CD4-positive, alpha-beta T cell treated with Interleukin-6 at 100 ng/mL for 8 hours (primary cell): ENCODE data around the gene ZFP92.
"Not testable (repeated sequence)": the region's sequence is repeated elsewhere in the genome, so short reads cannot be mapped to it uniquely, and the experiment has no call there.

Experiments used
- DNase-seq: peaks from one replicate; pipeline ENCODE4 v3.0.0-alpha.2; 2020; ENCODE audit warnings: mixed read lengths, low spot score

ZFP92 gene

DNA sequence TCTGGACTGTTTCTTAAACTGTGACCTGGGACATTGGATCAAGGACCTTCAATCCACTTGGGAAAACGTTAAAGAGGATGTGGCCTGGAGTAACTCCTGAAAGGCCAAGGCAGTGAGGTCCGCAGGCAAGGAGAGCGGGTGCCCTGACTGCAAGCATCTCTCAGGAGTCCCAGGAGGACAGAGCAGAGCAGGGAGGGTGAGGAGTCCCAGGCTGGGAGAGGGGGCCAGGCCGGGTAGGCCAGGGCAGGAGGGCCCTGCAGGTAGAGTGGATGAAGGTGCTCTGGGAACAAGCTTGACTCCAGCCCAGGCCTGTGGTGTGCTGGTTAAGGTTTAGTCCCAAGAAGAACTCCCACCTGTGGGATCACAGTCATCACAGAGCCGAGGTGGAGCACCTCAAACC lies 23.9 kb upstream of the ZFP92 start:
- no peak for DNase-seq

DNA sequence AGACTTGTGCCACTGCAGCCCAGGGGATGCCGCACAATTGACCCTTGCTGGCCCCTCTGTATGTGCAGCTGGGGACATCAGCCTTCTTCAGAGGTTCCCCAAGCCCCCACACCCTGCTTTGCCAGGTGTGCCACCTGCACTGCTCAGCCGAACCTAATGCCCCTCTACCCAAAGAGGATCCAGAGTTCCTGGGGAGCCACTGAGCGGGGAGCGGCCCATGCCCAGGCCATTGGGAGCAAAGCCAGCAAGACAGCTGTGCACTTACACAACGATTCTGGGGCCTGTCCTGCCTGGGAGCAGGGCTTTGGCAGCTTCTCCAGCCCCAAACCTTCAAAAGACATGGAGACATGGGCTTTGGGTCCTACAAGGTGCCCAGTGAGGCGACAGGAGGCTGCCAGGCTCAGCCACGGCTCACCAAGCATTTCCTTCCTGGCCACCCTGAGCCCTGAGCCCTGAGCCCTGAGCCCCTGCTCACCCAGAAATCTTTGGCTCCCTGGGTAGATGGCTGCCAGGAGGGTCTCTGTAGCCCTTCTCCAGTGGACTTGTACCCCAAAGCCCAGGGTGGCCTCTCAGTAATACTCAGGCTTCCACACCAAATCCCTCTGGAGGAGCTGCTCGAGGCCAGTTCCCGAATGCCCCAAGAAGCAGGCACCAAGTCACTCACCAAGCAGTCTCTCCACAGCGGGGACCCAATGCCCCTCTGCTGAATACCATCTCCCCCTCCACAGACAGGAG lies 23.1 kb upstream of the ZFP92 start:
- DNase-seq: no peak

DNA sequence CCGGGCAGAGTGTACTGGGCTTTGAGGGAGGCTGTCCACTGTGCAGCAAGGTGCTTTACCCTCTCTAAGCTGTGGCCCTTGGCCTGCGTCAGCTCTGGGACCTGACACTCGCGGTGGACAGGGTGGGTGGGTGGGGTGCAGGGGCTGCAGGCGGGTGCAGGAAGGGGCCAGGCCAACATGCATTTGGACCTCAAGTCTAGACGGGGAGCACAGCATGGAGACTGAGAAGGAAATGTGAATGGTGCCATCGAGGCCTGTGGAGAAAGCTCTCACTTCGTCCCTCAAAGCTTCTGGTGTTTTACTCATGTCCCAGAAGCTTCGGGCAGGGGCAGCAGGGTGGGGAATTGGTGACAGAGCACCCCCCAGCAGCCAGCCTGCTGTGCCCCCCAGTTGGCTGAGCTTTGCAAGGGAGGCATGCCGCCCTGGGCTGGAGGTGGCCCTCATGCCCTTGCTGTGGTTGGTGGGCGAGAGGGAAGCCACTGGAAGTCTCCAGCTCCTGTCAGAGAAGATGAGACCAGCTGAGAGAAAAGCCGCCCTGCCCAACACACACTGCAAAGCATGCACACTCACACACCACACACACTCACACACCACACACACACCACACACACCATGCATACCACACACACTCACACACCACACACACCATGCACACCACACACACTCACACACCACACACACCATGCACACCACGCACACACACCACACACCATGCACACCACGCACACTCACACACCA lies 22.4 kb upstream of the ZFP92 start:
- DNase-seq: no peak

DNA sequence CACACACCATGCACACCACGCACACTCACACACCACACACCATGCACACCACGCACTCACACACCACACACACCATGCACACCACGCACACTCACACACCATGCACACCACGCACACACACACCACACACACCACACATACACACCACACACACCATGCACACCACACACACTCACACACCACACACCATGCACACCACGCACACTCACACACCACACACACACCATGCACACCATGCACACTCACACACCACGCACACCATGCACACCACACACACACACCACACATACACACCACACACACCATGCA lies 21.9 kb upstream of the ZFP92 start:
- DNase-seq: not testable (repeated sequence)

DNA sequence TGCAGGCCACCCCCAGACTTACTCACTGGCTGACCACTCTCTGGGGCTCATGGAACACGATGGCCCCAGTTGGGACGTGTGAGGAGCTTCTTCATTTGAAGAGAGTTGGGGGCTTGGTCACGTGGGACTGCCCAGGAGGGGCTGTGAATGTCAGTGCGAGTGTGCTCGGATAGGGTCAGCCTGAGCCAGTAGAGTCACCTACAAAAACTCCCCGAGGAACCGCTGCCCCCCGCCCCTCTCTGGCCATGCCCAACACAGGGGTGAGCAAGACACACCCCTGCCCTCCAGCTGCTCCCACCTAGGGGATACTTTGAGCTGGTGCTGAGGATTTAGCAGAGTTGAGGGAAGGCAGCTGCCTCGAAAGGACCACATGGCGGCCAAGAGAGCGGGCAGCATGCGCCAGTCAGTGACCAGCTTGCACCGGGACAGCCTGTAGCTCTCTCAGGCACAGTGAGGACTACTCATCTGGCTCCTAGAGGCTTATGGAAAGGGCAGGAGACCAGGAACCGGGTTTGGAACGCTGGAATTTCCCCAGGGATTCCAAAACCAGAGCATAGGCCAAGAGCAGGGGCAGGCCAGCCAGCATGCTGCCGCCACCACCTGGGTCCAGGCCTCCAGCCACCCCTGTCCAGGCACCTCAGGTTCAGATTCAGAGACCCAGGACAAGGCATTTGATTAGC lies 18.5 kb upstream of the ZFP92 start:
- no peak for DNase-seq

DNA sequence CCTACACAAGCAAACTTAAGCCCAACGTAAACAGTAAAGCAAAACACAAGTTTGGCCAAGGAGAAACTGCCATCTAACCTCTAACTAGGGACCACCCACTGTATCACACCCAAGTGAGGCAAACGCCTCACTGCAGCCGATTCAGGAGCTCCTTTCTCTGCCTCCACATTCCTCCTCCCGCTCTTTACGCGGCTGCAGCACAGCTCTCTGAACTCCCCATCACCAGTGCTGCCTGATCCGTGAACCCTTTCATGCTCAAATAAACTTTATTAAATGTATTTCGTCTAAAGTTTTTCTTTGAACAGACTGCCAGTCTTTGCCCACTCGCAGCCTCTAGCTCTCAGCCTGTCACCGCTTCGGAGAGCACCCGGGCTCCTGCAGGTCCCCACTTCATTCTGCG lies 16.7 kb upstream of the ZFP92 start:
- no peak for DNase-seq

DNA sequence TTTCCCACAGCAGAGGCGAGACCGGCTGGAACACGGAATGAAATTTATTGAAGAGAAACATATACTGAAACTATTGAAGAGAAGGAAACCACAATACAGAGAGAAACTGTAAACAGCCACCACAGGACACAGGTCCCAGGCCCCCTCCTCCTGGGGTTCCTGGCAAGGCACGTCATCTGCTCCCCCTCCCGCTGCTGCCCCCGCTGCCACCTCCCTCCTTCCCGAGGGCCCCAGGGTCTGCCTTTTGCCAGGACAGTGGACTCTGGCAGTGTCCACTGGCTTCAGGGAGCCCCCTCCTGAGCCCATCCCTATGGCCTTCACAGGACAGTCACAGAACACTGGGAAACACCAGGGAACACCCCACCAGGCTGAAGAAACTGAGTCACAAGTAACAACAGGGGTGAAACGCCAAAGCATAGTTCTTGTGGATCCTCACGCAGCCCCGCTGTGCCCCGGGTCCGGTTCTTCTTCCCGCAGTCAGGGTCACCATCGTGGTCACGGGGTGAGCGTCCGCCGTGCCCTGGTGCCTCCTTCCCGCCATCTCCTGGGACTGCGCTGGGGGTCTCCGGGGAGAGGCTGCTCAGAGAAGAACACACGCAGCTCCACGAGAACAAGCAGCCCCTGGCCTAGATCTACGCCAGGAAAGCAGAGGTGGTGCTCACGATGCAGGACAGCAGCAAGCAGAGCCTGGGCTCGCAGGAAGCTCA lies 15.5 kb upstream of the ZFP92 start:
- no peak for DNase-seq

DNA sequence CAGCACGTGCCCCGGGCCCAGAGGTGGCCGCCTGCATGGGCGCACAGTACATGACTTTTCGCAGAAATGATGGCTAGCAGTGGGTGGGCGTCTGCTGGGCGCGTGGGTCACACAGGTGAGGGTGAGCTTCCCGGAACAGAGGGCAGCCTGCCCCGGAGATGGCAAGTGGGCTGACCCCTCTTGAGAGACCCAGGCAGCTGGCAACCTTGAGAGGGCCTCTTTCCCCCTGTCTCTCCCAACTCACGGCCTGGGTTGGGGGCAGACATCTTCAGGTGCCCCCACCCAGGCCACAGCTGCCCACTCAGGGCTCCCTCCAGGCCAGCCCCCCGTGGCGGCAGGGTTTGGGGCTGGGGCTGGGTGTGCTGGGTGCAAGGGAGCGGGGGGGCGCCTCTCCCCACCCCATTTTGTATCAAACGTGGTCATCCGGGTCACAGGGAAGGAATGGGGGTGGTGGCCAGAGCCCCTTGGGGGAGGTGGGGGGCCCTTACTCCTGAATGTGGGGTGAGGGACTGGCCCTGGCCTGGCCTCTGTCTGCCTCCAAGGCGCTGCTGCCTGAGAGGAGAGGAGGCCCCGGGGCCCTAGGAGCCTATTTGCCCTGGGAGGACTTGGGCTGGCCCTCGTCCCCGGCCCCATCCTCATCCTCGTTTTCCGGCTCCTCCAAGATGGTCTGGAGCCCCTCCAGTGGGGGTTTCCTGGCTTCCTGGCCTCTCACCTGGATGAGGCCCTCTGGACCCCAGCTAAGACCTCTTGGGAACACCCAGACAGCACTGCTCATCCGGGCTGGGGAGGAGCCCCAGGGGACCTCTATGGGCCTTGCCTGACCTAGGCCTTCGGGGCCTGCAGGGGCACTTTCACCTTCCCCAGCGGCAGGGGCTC lies 14.7 kb upstream of the ZFP92 start:
- DNase-seq: no peak

DNA sequence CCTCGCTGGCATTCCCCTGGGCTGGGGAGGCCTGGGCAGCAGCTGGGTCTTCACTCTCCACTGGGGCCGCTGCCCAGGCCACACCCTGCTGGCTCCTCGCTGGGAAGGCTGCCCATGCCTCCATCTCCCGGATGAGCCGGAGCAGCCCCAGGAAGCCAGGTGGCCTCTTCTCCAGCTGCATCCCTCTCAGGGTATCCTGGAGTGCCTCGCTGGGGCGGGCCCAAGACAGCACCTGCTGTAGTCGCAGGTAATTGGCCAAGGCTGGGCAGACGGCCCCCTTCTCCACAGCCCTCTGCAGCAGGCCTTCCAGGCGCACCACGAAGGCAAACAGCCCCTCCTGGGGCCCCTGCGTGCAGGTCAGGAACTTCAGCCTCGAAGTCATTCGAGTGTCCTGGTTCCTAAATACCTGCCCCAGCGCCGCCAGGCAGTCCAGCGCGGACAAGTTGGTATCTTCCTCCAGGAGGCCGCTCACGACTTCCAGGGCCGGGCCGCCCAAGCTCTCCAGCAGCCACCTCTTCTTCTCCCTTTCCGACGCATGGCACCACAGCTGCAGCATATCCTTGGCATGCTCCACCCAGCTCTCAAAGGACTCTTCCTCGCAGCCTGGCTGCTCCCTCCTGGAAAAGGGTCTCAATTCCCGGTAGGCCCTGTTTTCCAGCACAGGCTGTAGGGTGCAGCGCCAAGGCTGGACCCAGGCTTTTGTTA lies 13.9 kb upstream of the ZFP92 start:
- no peak for DNase-seq

DNA sequence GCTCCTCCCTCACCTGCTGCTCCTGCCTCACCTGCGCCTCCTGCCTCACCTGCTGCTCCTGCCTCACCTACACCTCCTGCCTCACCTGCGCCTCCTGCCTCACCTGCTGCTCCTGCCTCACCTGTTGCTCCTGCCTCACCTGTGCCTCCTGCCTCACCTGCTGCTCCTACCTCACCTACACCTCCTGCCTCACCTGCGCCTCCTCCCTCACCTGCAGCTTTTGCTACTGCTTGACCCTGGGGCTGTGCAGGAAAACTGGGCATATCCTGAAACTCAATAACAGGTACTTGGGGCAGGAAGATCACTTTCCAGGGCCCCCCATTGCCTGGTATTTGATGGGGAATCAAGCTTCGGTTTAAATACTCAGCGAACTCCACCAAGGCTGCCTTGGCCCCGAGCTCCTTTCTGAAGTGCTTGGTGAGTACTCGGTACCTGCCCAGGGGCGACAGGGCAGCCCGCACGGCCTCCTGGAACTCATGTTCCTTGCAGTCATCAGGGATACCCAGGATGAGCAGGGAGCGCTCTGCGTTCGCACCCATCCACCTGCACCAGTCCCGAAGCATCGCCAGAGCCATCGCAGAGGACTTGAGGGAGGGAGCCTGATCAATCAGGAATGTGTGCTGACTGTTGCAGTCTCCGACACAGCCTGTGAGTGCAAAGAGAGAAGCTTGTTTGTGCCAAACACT lies 12.9 kb upstream of the ZFP92 start:
- no peak for DNase-seq

DNA sequence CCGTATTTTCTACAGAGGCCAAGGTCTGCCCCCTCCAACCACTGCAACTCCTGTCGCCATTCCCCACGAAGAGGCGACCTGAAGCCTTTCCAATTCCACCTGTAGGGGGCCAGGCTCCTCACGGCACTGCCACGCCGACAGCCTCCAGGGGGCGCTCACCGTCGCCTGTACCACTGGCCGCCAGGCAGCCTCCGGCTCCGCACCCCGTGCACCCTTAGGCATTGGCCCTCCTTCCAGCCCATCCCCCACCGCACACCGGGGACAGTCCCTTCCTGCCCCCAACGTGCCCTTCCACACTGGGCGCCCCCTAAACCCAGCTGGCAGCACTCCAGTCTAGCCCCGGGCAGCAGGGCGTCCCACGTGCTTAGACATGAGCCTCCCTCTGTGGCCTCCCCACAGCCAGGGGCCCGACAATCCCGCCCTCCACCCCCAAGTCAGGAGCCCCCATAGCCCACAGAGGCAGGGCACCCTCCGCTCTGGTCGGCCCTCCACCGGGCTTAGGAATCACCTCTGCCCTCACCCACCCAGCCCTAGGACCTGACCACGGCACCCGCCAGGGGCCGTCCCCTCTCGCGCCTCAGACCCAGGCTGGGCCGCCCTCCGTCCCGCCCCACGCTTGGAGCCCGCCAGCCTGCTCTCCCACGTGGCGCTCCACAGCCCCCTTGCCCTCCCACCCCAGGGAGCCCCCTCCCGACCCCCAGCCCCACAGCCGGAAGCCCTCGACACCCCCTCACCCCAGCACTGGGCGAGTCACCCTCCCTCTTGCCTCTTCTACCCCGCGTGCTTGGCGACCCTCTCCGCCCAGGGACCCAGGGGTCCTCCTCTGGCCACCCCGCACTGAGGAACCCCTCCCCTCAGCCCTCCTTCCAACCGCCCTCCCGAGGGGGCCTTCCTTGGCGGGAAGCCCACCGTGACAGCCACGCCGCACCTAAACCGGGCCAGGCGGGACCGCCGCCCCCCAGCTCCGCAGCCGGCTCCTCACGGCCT lies 10.8 kb upstream of the ZFP92 start:
- DNase-seq: peak; percentile 31

DNA sequence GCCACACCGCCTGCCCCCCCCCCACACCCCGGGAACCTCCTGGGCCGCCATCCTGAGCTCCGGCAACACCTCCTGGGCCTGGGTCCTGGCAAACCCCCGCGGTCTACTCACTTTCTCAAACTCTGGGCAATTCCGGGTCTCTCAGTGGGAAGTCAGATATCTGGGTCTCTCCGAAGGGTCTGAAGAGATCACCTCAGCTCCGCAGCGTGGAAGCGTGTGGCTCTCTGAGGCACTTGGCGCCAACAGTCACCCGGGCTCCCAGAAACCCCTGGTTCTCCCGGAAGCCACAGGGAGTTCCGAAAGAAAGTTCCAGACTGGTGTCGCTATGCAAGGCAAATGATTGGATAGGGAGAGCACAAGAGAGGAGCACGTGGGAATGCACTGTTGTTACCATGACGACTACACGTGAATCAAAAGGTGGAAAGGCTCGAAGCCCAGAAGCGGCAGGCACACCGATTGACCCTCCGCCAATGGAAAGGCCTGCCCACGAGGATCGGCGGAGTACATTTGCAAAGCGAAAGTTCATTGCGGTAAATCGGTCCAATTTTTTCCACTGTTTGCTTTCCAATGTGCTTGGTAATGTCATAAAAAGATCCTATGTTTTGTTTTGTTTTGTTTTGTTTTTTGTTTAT lies 10.0 kb upstream of the ZFP92 start, which contains the start of gene PNMA6E:
PNMA6E (minus strand) TSS at position 218 of the 632 bp plus-strand sequence. CDS start 2,501 bp downstream, outside the sequence.
- no peak for DNase-seq

DNA sequence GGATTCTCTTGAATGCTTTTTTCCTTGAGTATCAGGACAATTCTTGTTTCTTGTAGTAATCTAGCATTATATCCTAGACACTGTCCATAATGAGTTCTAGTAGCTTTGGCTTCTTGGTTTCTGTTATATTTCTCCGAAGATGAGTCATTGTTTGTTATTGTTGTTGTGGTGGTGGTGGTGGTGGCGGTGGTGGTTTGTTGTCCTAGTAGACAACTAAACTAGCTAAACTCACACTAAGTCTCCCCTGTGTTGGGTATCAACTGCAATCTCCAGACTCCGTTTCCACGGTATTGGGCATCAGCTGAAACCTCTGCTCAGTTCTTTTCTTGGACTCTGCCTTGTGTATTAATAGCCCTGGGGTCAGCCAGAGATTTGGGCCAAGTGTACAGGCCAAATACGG lies 6.9 kb upstream of the ZFP92 start:
- not testable (repeated sequence) for DNase-seq

DNA sequence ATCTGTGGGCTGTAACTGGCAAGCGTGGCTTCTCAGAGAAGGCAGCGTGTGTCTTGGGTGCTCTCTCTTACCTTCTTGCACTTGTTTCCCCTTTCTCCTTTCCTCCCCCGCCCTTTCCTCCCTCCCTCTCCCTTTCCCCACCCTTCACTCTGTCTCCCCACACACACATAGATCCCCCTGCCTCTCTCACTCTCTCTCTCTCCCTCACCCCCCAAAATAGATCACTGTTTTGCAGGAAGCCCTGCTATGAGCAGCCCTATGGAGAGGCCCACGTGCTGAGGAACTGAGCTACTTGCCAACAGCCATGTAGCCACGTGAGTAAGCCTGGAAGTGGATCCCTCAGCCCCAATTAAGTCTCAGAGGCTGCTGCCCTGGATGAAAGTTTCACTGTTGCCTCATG lies 5.8 kb upstream of the ZFP92 start:
- DNase-seq: no peak

DNA sequence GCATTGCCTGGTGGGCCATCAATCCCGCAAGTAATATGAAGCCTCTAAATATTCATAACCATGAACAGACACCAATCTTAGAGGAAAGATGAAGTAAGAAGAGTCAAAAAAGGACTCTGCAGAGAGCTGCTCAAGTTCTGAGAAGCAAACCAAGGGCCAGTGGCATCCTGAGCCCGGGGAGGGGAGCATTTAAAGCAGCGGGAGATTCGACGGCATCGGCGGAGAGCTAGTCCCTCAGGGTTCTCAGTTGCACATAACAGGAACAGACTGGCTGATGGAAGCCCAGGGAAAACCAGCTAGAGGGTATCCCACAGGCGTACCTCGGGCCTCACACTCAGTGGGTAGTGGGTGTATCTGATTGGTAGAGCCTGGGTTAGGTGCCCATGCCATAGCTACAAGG lies 5.3 kb upstream of the ZFP92 start:
- DNase-seq: no peak

DNA sequence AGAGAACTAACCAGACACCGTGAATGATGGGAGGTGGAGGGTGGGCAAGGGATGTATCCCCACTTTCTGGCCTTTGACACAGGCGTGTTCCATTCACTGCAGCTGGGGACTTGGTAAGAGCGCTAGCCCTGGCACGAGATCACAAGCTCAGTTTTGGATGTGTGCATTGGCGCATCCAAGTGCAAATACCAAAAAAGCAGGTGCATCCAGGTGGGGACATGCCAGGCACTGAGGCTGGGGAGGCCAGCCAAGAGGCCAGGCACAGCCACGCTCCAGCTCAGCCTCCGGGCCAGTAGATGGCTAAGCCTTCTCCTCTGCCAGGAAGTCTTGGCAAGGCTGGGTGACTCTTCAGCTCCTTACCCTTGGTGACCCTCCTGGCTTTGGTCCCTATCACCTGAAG lies 4.4 kb upstream of the ZFP92 start:
- no peak for DNase-seq

DNA sequence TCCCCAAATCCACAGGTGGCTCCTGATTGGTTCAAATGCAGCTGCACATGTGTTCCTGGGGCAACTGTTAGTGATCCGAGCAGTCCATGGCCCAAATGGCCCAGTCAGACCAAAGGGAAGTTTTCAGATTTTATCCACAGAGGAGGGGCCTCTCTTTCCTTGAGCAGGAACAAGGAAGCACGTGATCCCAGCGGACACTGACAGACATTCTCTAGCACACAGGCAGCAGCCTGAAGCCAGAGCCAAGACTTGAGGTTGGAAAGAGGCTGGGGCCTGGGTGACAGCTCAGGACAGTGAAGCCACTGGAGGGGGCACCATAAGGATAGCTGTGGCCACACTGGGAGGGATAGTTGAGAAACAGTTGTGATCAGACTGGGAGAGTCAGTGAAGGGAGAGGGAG lies 3.5 kb upstream of the ZFP92 start:
- DNase-seq: no peak

DNA sequence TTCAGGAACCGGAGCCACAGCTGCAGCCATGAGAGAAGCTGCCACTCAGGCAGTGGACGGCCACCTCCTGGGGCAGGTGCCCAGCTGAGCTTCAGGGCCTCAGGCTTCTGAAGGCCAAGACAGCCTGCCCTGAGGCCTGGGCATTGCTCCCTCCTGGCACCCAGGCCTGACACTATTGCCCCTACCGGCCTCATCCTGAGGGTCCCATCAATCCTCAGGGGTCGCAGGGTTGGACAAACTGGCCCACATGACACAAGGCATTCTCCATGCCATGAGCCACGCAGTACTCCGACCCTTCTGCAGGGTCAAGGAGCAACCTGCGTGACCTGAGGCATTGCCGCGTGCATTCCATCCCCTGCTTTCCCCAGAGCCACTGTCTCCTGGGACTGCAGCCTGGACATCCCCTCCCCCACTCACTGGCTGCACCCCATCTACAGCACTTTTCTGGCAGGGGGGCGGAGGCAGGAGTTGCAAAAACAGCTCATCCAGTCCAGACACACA lies 3.0 kb upstream of the ZFP92 start:
- no peak for DNase-seq
